ENCODE results near the gene RABGAP1L.
"Not testable (repeated sequence)": the region's sequence is repeated elsewhere in the genome, so short reads cannot be mapped to it uniquely, and the experiment has no call there.

The RABGAP1L gene

GRCh38 chr1:174448531-174448883 lies 289.2 kb downstream of the RABGAP1L start:
- DNase-seq (ENCODE audit: low read depth) = no peak

GRCh38 chr1:174448974-174449373 lies 289.7 kb downstream of the RABGAP1L start:
- DNase-seq (ENCODE audit: low read depth) = peak; percentile 72

- no peak for DNase-seq (ENCODE audit: low read depth)
These were observed 292.1 kb downstream of the RABGAP1L start for GRCh38 chr1:174451408-174451807.

GRCh38 chr1:174465855-174466254 lies 306.5 kb downstream of the RABGAP1L start:
- DNase-seq (ENCODE audit: low read depth) = no peak

- DNase-seq (ENCODE audit: low read depth) = no peak
These were observed 307.3 kb downstream of the RABGAP1L start for GRCh38 chr1:174466607-174467006.

GRCh38 chr1:174469052-174469451 lies 309.7 kb downstream of the RABGAP1L start:
- no peak for DNase-seq (ENCODE audit: low read depth)

GRCh38 chr1:174469687-174470086 lies 310.4 kb downstream of the RABGAP1L start:
- no peak for DNase-seq (ENCODE audit: low read depth)

- no peak for DNase-seq (ENCODE audit: low read depth)
These were observed 320.0 kb downstream of the RABGAP1L start for GRCh38 chr1:174479281-174479680.

- peak; percentile 15 for DNase-seq (ENCODE audit: low read depth)
These were observed 321.0 kb downstream of the RABGAP1L start for GRCh38 chr1:174480324-174480723.

GRCh38 chr1:174491606-174492005 lies 332.3 kb downstream of the RABGAP1L start:
- DNase-seq (ENCODE audit: low read depth) = no peak

GRCh38 chr1:174497478-174497877 lies 338.2 kb downstream of the RABGAP1L start:
- no peak for DNase-seq (ENCODE audit: low read depth)

GRCh38 chr1:174516755-174517154 lies 357.4 kb downstream of the RABGAP1L start:
- not testable (repeated sequence) for DNase-seq (ENCODE audit: low read depth)

- DNase-seq (ENCODE audit: low read depth) = no peak
These were observed 360.5 kb downstream of the RABGAP1L start for GRCh38 chr1:174519844-174520243.

- DNase-seq (ENCODE audit: low read depth) = no peak
These were observed 372.4 kb downstream of the RABGAP1L start for GRCh38 chr1:174531751-174532150.

- peak; percentile 51 for DNase-seq (ENCODE audit: low read depth)
These were observed 375.5 kb downstream of the RABGAP1L start for GRCh38 chr1:174534789-174535188.

- DNase-seq (ENCODE audit: low read depth) = peak; percentile 16
These were observed 375.9 kb downstream of the RABGAP1L start for GRCh38 chr1:174535207-174535606.

GRCh38 chr1:174543421-174543820 lies 384.1 kb downstream of the RABGAP1L start:
- DNase-seq (ENCODE audit: low read depth) = not testable (repeated sequence)

- no peak for DNase-seq (ENCODE audit: low read depth)
These were observed 391.0 kb downstream of the RABGAP1L start for GRCh38 chr1:174550296-174550695.

- DNase-seq (ENCODE audit: low read depth) = no peak
These were observed 397.1 kb downstream of the RABGAP1L start for GRCh38 chr1:174556392-174556791.

- DNase-seq (ENCODE audit: low read depth) = no peak
These were observed 409.2 kb downstream of the RABGAP1L start for GRCh38 chr1:174568551-174568950.

- no peak for DNase-seq (ENCODE audit: low read depth)
These were observed 409.9 kb downstream of the RABGAP1L start for GRCh38 chr1:174569240-174569639.

GRCh38 chr1:174572771-174573170 lies 413.5 kb downstream of the RABGAP1L start:
- peak; percentile 7 for DNase-seq (ENCODE audit: low read depth)

GRCh38 chr1:174576120-174576519 lies 416.8 kb downstream of the RABGAP1L start:
- not testable (repeated sequence) for DNase-seq (ENCODE audit: low read depth)

GRCh38 chr1:174577681-174578080 lies 418.4 kb downstream of the RABGAP1L start:
- no peak for DNase-seq (ENCODE audit: low read depth)

- DNase-seq (ENCODE audit: low read depth) = no peak
These were observed 421.5 kb downstream of the RABGAP1L start for GRCh38 chr1:174580801-174581200.

All from amniotic epithelial cell (primary cell).